ENCODE data around the gene PTDSS2.

The PTDSS2 gene

DNA sequence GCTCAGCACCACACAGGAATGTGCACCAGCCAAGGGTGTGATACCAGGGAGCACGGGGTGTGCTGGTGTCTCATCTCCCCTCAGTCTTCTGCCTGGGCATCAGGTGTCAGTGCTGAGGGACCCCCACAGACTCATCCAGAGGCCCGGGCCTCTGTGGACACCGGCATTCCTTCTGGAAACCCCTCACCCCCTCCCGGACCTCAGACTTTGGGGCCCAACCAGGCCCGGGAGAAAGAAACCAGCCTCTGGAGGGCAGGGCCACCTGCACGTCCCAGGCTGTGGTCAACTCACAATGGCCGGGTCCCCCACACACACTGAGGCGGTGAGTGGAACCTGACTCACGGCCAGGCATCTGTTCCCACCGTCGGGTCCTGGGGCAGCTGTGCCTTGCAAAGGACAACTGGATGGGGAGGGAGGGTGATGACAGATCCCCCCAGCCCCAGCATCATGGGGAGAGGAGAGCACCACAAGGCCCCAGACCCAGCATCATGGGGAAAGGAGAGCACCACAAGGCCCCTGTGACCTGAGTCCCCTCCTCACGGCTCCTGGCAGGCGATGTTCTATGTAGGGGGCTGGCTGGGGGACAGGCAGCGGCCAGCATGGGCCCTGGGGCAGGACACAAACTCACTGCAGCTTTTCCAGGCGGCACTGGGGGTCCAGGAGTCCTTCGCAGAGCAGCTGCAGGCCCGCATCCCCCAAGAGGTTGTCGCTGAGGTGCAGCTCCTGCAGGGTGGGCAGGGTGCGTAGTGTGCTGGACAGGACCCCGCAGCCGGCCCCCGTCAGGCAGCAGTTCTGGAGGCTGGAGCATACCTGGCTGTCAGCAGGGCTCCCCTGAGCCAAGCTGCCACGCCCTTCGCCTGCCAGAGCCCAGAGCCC is 49.4 kb downstream of the PTDSS2 start:
- no peak overlapping the region for H2BK15ac ChIP-seq (ENCODE audit: low read depth, poor library complexity, severe bottlenecking)
- no peak overlapping the region for H3K23ac ChIP-seq (ENCODE audit: low read length in 2 of 2)
- H3K4me3 ChIP-seq (ENCODE audit: insufficient read depth in 1 of 2, low read depth in 1 of 2, low read length in 2 of 2) = no peak overlapping the region
- H2BK12ac ChIP-seq (ENCODE audit: low read length in 2 of 2) = no peak overlapping the region
- no peak overlapping the region for H2AFZ ChIP-seq (ENCODE audit: low read depth, low read length)
- no peak overlapping the region for H2BK5ac ChIP-seq (ENCODE audit: low read depth, low read length, poor library complexity, severe bottlenecking)
- H3K18ac ChIP-seq (ENCODE audit: low read depth in 1 of 2, low read length in 2 of 2) = no peak overlapping the region
- no peak overlapping the region for H3K27ac ChIP-seq (ENCODE audit: low read length, poor library complexity, severe bottlenecking)
- no peak overlapping the region for H2BK120ac ChIP-seq (ENCODE audit: low read depth, low read length)
- H2AK5ac ChIP-seq (ENCODE audit: low read length, severe bottlenecking) = no peak overlapping the region
- H3K36me3 ChIP-seq (ENCODE audit: control insufficient read depth in 1 of 2, insufficient read depth in 2 of 2, low read depth in 1 of 2, low read length in 2 of 2) = peaks cover 76 to 93% of the 10 kb centered on the region in 2 experiments
- no peak for DNase-seq
- H3K4ac ChIP-seq (ENCODE audit: low read depth in 1 of 2, low read length in 2 of 2) = no peak overlapping the region
- H3K4me2 ChIP-seq (ENCODE audit: low read length, poor library complexity, severe bottlenecking) = no peak overlapping the region
- no peak overlapping the region for H3K9ac ChIP-seq (ENCODE audit: low read length)
- H4K8ac ChIP-seq (ENCODE audit: low read length) = no peak overlapping the region
- H4K91ac ChIP-seq (ENCODE audit: low read length) = no peak overlapping the region
- peaks cover 52% of the 10 kb centered on the region for H3K79me1 ChIP-seq (replicated peaks; ENCODE audit: low read length, poor library complexity, severe bottlenecking)
- no peak overlapping the region for H3K14ac ChIP-seq (ENCODE audit: low read length in 2 of 2)
- H3K27me3 ChIP-seq (ENCODE audit: control insufficient read depth in 1 of 2, insufficient read depth in 1 of 2, low read length in 2 of 2) = no peaks in the 10 kb centered on the region
- H3K9me3 ChIP-seq (ENCODE audit: control insufficient read depth, low read length) = no peaks in the 10 kb centered on the region
- peaks cover 21% of the 10 kb centered on the region for H3K4me1 ChIP-seq (ENCODE audit: control insufficient read depth, insufficient read depth, low read depth, low read length)
- 98% methylated on average over 24 of the region's 24 CpGs for WGBS

DNA sequence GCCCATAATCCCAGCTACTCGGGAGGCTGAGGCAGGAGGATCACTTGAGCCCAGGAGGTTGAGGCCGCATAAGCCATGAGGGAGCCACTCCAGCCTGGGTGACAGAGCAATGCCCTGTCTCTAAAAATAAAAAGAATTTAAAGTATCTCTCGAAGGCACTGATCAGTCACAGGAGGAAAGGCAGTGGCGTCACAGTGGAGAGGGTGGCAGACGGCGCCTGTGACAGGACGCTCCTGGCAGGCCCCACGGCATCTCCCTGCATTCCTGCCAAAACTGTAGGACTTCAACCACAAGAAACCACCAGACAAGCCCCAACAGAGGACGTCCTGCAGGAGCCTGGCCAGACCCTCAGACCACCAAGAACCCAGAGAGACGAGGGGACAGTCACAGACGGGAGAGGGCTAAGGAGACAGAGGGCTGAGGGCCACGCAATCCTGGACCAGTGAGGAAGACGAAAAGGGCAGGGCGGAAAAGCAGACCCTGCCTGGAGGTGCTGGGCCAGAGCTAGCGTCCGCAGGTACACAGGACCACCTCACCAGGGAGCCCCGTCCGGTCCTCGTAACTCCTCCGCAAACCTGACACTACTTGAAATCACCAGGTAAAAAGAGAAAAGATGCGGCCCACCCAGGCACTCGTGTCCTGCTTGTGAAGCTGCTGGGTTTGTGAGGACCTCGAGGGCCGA is 51.1 kb downstream of the PTDSS2 start:
- 98% methylated on average over 24 of the region's 24 CpGs for WGBS
- no peak overlapping the region for H3K27ac ChIP-seq (ENCODE audit: low read length, poor library complexity, severe bottlenecking)
- no peak overlapping the region for H2BK12ac ChIP-seq (ENCODE audit: low read length in 2 of 2)
- H3K18ac ChIP-seq (ENCODE audit: low read depth in 1 of 2, low read length in 2 of 2) = no peak overlapping the region
- H3K9me3 ChIP-seq (ENCODE audit: control insufficient read depth, low read length) = no peaks in the 10 kb centered on the region
- H3K79me1 ChIP-seq (replicated peaks; ENCODE audit: low read length, poor library complexity, severe bottlenecking) = peaks cover 55% of the 10 kb centered on the region
- H3K9ac ChIP-seq (ENCODE audit: low read length) = no peak overlapping the region
- H3K4me3 ChIP-seq (ENCODE audit: insufficient read depth in 1 of 2, low read depth in 1 of 2, low read length in 2 of 2) = no peak overlapping the region
- no peak overlapping the region for H2AFZ ChIP-seq (ENCODE audit: low read depth, low read length)
- no peak overlapping the region for H2AK5ac ChIP-seq (ENCODE audit: low read length, severe bottlenecking)
- DNase-seq = no peak
- H4K91ac ChIP-seq (ENCODE audit: low read length) = no peak overlapping the region
- H3K4me2 ChIP-seq (ENCODE audit: low read length, poor library complexity, severe bottlenecking) = no peak overlapping the region
- no peak overlapping the region for H2BK5ac ChIP-seq (ENCODE audit: low read depth, low read length, poor library complexity, severe bottlenecking)
- H2BK15ac ChIP-seq (ENCODE audit: low read depth, poor library complexity, severe bottlenecking) = no peak overlapping the region
- no peak overlapping the region for H2BK120ac ChIP-seq (ENCODE audit: low read depth, low read length)
- H3K4ac ChIP-seq (ENCODE audit: low read depth in 1 of 2, low read length in 2 of 2) = no peak overlapping the region
- peaks cover 24% of the 10 kb centered on the region for H3K4me1 ChIP-seq (ENCODE audit: control insufficient read depth, insufficient read depth, low read depth, low read length)
- no peak overlapping the region for H3K14ac ChIP-seq (ENCODE audit: low read length in 2 of 2)
- H3K23ac ChIP-seq (ENCODE audit: low read length in 2 of 2) = no peak overlapping the region
- peaks cover 59 to 83% of the 10 kb centered on the region in 2 experiments for H3K36me3 ChIP-seq (ENCODE audit: control insufficient read depth in 1 of 2, insufficient read depth in 2 of 2, low read depth in 1 of 2, low read length in 2 of 2)
- no peak overlapping the region for H4K8ac ChIP-seq (ENCODE audit: low read length)
- no peaks in the 10 kb centered on the region for H3K27me3 ChIP-seq (ENCODE audit: control insufficient read depth in 1 of 2, insufficient read depth in 1 of 2, low read length in 2 of 2)

DNA sequence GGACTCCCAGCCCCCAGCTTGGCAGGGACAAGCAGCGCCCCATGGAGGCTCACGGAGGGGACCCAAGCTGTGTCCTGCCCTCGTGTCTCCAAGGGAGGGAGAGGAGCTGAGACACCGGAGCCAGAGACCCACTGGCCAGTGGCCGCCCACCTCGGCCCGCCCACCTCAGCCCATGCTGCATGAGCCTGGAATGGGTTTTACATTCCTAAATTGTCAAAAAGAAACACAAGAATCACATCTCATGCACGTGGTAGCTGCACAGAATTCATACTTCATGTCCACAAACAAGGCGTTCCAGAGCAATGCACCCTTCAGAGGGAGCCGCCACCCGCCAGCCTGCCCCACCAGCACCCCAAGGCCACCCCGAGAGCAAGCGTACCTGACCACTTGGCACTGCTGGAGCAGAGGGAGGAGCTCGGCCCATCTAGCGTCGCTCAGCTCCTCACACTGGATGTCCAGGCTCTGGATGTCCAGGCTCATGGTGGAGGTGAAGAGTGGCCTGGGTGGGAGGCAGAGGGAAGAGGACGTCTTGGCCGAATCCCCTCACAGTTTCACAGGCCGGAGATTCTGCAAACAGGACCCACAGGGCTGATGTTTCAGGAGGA is 51.7 kb downstream of the PTDSS2 start:
- Histone ChIP-seq H2AFZ (ENCODE audit: low read depth, low read length) (no peak overlapping the region), H3K9me3 (ENCODE audit: control insufficient read depth, low read length) (no peaks in the 10 kb centered on the region), H2BK15ac (ENCODE audit: low read depth, poor library complexity, severe bottlenecking) (peak overlapping the region; percentile 33), H3K79me1 (replicated peaks; ENCODE audit: low read length, poor library complexity, severe bottlenecking) (peaks cover 55% of the 10 kb centered on the region), H3K4me3 (ENCODE audit: insufficient read depth in 1 of 2, low read depth in 1 of 2, low read length in 2 of 2) (peak overlapping the region in 1 of 2 experiments; percentile 8), H3K23ac (ENCODE audit: low read length in 2 of 2) (no peak overlapping the region), H3K27me3 (ENCODE audit: control insufficient read depth in 1 of 2, insufficient read depth in 1 of 2, low read length in 2 of 2) (no peaks in the 10 kb centered on the region), H4K91ac (ENCODE audit: low read length) (no peak overlapping the region), H2BK12ac (ENCODE audit: low read length in 2 of 2) (no peak overlapping the region), H2BK5ac (ENCODE audit: low read depth, low read length, poor library complexity, severe bottlenecking) (no peak overlapping the region), H3K27ac (ENCODE audit: low read length, poor library complexity, severe bottlenecking) (no peak overlapping the region), H2AK5ac (ENCODE audit: low read length, severe bottlenecking) (no peak overlapping the region), H3K4ac (ENCODE audit: low read depth in 1 of 2, low read length in 2 of 2) (no peak overlapping the region), H3K18ac (ENCODE audit: low read depth in 1 of 2, low read length in 2 of 2) (no peak overlapping the region), H3K14ac (ENCODE audit: low read length in 2 of 2) (no peak overlapping the region), H3K4me2 (ENCODE audit: low read length, poor library complexity, severe bottlenecking) (no peak overlapping the region), H2BK120ac (ENCODE audit: low read depth, low read length) (no peak overlapping the region), H3K4me1 (ENCODE audit: control insufficient read depth, insufficient read depth, low read depth, low read length) (peaks cover 24% of the 10 kb centered on the region), H3K9ac (ENCODE audit: low read length) (peak overlapping the region; percentile 100), H4K8ac (ENCODE audit: low read length) (no peak overlapping the region), H3K36me3 (ENCODE audit: control insufficient read depth in 1 of 2, insufficient read depth in 2 of 2, low read depth in 1 of 2, low read length in 2 of 2) (peaks cover 53 to 78% of the 10 kb centered on the region in 2 experiments)
- WGBS = 95% methylated on average over 18 of the region's 19 CpGs
- DNase-seq = no peak
